Smooth muscle cell (in vitro differentiated cells): Measurements from ENCODE around the gene CATSPERB. TPM values are rescaled to one million over a fixed set of nuclear protein-coding genes. Genes with fewer than 3 reads are reported as not detected.

Experiments used
- DNase-seq: peaks from one replicate; lab custom pipeline; 2025; ENCODE audit not compliant: unreplicated experiment; lab: John Stamatoyannopoulos, UW
- H2AFZ ChIP-seq: fragments of 200-600 bp; sonication (generic); 2 replicates; pipeline ENCODE4 v1.6.0; 2016; ENCODE audit warnings: antibody characterized with exemption, low read depth, mild to moderate bottlenecking
- H3F3A ChIP-seq: fragments of 200-600 bp; sonication (generic); 2 replicates; pipeline ENCODE4 v1.6.0; 2017; ENCODE audit warnings: antibody characterized with exemption, low read depth
- H3K27ac ChIP-seq: fragments of 200-600 bp; sonication (generic); 2 replicates; pipeline ENCODE4 v1.5.1; 2016; ENCODE audit warnings: low read depth, mild to moderate bottlenecking
- H3K27me3 ChIP-seq: fragments of 200-600 bp; sonication (generic); 2 replicates; pipeline ENCODE4 v1.6.1; 2016; ENCODE audit warnings: low read depth, mild to moderate bottlenecking
- H3K36me3 ChIP-seq: fragments of 200-600 bp; sonication (generic); 2 replicates; pipeline ENCODE4 v1.5.1; 2016; ENCODE audit warnings: low read depth
- H3K4me1 ChIP-seq: fragments of 200-600 bp; sonication (generic); 2 replicates; pipeline ENCODE4 v1.5.1; 2016; ENCODE audit warnings: low read depth
- H3K4me2 ChIP-seq: fragments of 200-600 bp; sonication (generic); 2 replicates; pipeline ENCODE4 v1.6.0; 2016; ENCODE audit warnings: mild to moderate bottlenecking
- H3K4me3 ChIP-seq: fragments of 200-600 bp; sonication (generic); 2 replicates; pipeline ENCODE4 v1.5.1; 2016; ENCODE audit warnings: mild to moderate bottlenecking
- H3K79me2 ChIP-seq: fragments of 200-600 bp; sonication (generic); 2 replicates; pipeline ENCODE4 v1.6.0; 2016; ENCODE audit warnings: low read depth, mild to moderate bottlenecking
- H3K9ac ChIP-seq: fragments of 200-600 bp; sonication (generic); 2 replicates; pipeline ENCODE4 v1.6.0; 2016; ENCODE audit warnings: low read depth
- H3K9me3 ChIP-seq: fragments of 200-600 bp; sonication (generic); replicated peaks from 2 replicates; pipeline ENCODE4 v1.5.1; 2016; ENCODE audit warnings: low read depth
- H4K20me1 ChIP-seq: fragments of 200-600 bp; sonication (generic); 2 replicates; pipeline ENCODE4 v1.6.0; 2016; ENCODE audit warnings: low read depth
- CTCF ChIP-seq: fragments of 200-600 bp; sonication (generic); IDR thresholded peaks from 2 replicates; pipeline ENCODE4 v1.5.1; 2017; ENCODE audit warnings: borderline replicate concordance, mild to moderate bottlenecking, antibody characterized with exemption; ENCODE audit not compliant: insufficient read depth, poor library complexity, severe bottlenecking
- WGBS: methylation state at CpG from one replicate; pipeline ENCODE4 v1.1.7; 2016; ENCODE audit warnings: low lambda C conversion rate; 5-methylcytosine and 5-hydroxymethylcytosine counted together
- polyA plus RNA-seq: library from polyadenylated mRNA; unstranded; fragments of >200 nt; fragmentation: Nextera tagmentation; extraction: Ambion mirVana; gene quantifications from 2 replicates; pipeline ENCODE4 v1.2.1, GENCODE V29; 2016
- total RNA-seq: library from RNA; depleted of rRNA; stranded (reverse); fragments of >200 nt; gene quantifications from 2 replicates; pipeline ENCODE4 v1.2.3, GENCODE V29; 2014

Gene CATSPERB
- total RNA-seq (0.18 and 0.27 TPM in 2 replicates), polyA plus RNA-seq (not detected in 2 replicates)

- no peaks in the 10 kb centered on the region for H3K9me3 ChIP-seq
- no peak for TF ChIP-seq CTCF
- no peaks in the 10 kb centered on the region for H3K79me2 ChIP-seq
- no peaks in the 10 kb centered on the region for H3K4me1 ChIP-seq
- no peaks in the 10 kb centered on the region for H4K20me1 ChIP-seq
- no peak for DNase-seq
- H3K4me2 ChIP-seq: no peak within 1 kb of the TSS
- H3F3A ChIP-seq: no peaks in the 10 kb centered on the region
- 97% methylated on average over 2 of the region's 2 CpGs for WGBS
- H3K4me3 ChIP-seq: no peak within 1 kb of the TSS
- no peak within 1 kb of the TSS for H2AFZ ChIP-seq
- H3K9ac ChIP-seq: no peak within 1 kb of the TSS
- no peak within 1 kb of the TSS for H3K27ac ChIP-seq
- no peaks in the 10 kb centered on the region for H3K27me3 ChIP-seq
- H3K36me3 ChIP-seq: no peaks in the 10 kb centered on the region
Observed at GRCh38 chr14:91731986-91732385, at the start of gene CATSPERB. CATSPERB (minus strand) TSS chr14:91732086; CDS start chr14:91729479, 2,607 bp downstream.

- no peak for TF ChIP-seq CTCF
- Histone ChIP-seq H3K27ac (no peak overlapping the region), H3K36me3 (no peaks in the 10 kb centered on the region), H3K4me2 (no peak overlapping the region), H2AFZ (no peak overlapping the region), H3K9ac (no peak overlapping the region), H3K9me3 (no peaks in the 10 kb centered on the region), H3K4me1 (no peaks in the 10 kb centered on the region), H3K27me3 (no peaks in the 10 kb centered on the region), H3F3A (no peaks in the 10 kb centered on the region), H3K4me3 (no peak overlapping the region), H4K20me1 (no peaks in the 10 kb centered on the region), H3K79me2 (no peaks in the 10 kb centered on the region)
- 56% methylated on average over 3 of the region's 3 CpGs for WGBS
- no peak for DNase-seq
Observed at GRCh38 chr14:91780452-91780851, 48.6 kb upstream of the CATSPERB start.

GRCh38 chr14:91778217-91778616, 46.3 kb upstream of the CATSPERB start:
- no peak overlapping the region for H3K9ac ChIP-seq
- no peaks in the 10 kb centered on the region for H3K9me3 ChIP-seq
- H3K4me2 ChIP-seq: no peak overlapping the region
- no peak overlapping the region for H3K4me3 ChIP-seq
- no peaks in the 10 kb centered on the region for H4K20me1 ChIP-seq
- DNase-seq: no peak
- no peak for TF ChIP-seq CTCF
- no peaks in the 10 kb centered on the region for H3K36me3 ChIP-seq
- 89% methylated on average over 2 of the region's 2 CpGs for WGBS
- no peaks in the 10 kb centered on the region for H3K4me1 ChIP-seq
- H3K27me3 ChIP-seq: no peaks in the 10 kb centered on the region
- H3K27ac ChIP-seq: no peak overlapping the region
- no peaks in the 10 kb centered on the region for H3K79me2 ChIP-seq
- H2AFZ ChIP-seq: no peak overlapping the region
- H3F3A ChIP-seq: no peaks in the 10 kb centered on the region
